GM21529 (cell line): ENCODE measurements around the gene TMED5.

ENCODE experiments used
- ATAC-seq: cut with Tn5 transposase; IDR thresholded peaks from one replicate; pipeline ENCODE4 v1.9.1; 2021; ENCODE audit not compliant: unreplicated experiment

TMED5 gene

GRCh38 chr1:93124556-93125355, 55.5 kb downstream of the TMED5 start:
- no peak for ATAC-seq

GRCh38 chr1:93123201-93123783, 56.9 kb downstream of the TMED5 start:
- ATAC-seq = no peak

DNA sequence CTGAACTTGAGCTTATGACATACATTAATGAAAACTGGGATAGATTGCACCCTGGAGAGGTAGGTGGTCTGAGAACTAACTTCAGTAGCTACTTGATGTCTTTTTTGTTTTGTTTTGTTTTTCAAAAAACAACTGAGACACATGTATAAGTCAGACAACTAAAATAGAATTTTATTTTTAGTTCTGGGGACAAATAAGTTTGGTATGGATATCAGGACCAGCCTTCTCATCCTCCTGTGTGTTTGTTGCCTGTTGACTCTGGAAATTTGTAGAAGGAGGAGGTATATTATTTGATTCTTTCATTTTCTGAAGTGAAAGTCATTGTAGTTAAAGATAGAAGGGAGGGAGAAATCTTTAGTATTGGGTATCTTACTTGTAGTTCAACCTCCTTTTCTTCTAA, 59.6 kb downstream of the TMED5 start:
- ATAC-seq = no peak

- ATAC-seq = no peak
Measured at GRCh38 chr1:93114391-93114790, 65.8 kb downstream of the TMED5 start.

GRCh38 chr1:93113127-93113526, 67.1 kb downstream of the TMED5 start:
- ATAC-seq = no peak

- ATAC-seq = no peak
Measured at GRCh38 chr1:93111561-93111960, 68.7 kb downstream of the TMED5 start.

DNA sequence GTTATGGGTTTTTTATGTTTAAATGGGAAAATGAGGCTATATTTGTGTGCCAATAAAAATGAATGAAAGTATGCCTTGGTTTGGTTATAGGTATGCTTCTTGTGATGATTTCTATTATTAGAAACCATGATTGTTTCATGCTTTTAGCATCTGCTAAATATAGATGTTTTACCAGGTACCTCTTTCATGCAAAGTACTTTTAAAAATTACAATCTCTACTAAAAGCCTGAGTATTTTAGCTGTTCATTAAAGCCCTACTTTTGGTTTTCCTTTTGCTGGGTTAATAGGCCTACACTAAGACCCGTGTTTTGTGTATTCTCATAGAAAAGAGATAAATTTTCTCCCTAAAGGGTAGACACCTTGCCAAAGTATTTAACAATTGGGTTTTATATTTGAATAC, 69.1 kb downstream of the TMED5 start:
- ATAC-seq = no peak

DNA sequence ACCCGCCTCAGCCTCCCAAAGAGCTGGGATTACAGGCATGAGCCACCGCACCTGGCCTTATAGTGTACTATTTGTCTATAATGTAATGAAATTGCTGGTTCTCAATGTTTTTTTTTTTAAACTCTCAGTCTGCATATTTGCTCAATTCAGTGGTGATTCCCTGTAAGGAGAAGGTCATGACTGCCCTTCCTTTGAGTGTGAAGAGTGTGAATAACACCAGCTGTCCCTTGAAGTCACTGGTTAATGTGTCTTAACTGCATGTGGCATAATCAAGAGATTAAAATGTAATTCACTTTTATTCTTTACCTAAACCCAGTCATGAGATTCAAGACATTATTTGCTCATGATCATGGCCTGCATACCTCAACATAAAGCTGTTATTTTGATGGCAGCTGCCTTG, 70.6 kb downstream of the TMED5 start:
- no peak for ATAC-seq

DNA sequence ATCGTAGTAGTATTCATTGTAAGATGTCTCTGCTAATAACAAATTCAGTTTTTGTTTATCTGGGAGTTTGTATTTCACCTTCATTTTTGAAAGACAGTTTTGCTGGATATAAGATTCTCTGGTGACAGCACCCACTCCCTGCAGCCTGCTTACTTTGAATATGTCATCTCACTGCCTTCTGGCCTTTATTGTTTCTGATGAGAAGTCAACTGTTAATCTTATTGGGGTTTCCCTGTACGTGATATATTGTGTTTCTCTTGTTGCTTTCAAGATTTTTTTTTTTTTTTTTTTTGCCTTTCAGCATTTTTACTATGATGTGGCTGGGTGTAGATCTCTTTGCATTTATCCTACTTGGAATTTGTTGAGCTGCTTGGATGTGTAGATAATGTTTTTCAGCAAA, 71.9 kb downstream of the TMED5 start:
- no peak for ATAC-seq

DNA sequence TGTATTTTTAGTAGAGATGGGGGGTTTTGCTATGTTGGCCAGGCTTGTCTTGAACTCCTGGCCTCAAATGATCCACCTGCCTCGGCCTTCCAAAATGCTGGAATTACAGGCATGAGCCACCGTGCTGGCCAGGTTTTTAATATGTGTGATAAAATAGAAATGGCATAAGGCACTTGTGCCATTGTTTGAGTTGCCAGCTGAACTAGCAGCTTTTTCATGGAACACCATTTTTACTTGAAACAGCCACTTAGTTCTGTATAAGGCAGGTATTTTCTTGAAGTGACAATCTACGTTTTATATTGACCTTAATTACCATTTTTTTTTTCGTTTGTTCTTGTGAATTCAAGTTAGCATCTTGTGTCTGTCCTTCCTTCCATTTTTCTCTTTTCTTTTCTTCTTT, 72.8 kb downstream of the TMED5 start:
- ATAC-seq = no peak

DNA sequence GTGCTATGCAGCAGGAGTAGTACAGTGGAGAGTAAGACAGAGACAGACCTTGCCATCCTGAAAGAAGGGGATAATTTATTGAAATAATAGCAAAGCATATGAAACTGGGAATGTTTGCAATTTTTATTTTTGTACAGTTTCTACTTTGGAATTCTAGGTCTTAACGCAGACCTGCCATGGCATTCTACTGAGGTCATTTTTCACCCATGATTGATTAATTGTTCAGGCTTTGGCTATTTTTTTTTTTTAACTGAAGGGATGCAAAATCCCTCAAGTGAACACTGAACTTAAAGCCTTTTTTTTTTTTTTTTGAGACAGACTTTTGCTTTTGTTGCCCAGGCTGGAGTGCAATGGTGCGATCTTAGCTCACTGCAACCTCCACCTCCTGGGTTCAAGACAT, 74.0 kb downstream of the TMED5 start:
- ATAC-seq = no peak

- no peak for ATAC-seq
Measured at GRCh38 chr1:93102142-93102541, 78.1 kb downstream of the TMED5 start.
